Stimulated activated CD4-positive, alpha-beta T cell treated with anti-CD3 and anti-CD28 coated beads, Interleukin-1b, Interleukin-23, amount 100 ng/mL, for 48 hours (primary cell): ENCODE data around the gene AGPAT2.
"Not testable (repeated sequence)": the region's sequence is repeated elsewhere in the genome, so short reads cannot be mapped to it uniquely, and the experiment has no call there.

Source experiments
- DNase-seq: peaks from one replicate; pipeline ENCODE4 v3.0.0-alpha.2; 2020

Gene AGPAT2

GRCh38 chr9:136720251-136720897 is 33.1 kb upstream of the AGPAT2 start:
- no peak for DNase-seq

GRCh38 chr9:136719195-136719880 is 32.1 kb upstream of the AGPAT2 start:
- DNase-seq, result no peak

GRCh38 chr9:136718345-136719194 is 31.3 kb upstream of the AGPAT2 start:
- no peak for DNase-seq

- DNase-seq, result no peak
Observed at GRCh38 chr9:136717399-136717798, 30.1 kb upstream of the AGPAT2 start.

- no peak for DNase-seq
Observed at GRCh38 chr9:136714893-136715274, 27.6 kb upstream of the AGPAT2 start.

GRCh38 chr9:136714096-136714892 is 27.0 kb upstream of the AGPAT2 start:
- DNase-seq, result no peak

- DNase-seq, result no peak
Observed at GRCh38 chr9:136713550-136713949, 26.3 kb upstream of the AGPAT2 start.

GRCh38 chr9:136712690-136713544 is 25.7 kb upstream of the AGPAT2 start:
- DNase-seq, result no peak

GRCh38 chr9:136711751-136712689 is 24.8 kb upstream of the AGPAT2 start, which contains the start of gene DIPK1B:
Gene DIPK1B, plus strand, starts transcription at chr9:136712572. Its CDS starts 94 bp downstream, at chr9:136712666.
- DNase-seq, result no peak

- DNase-seq, result not testable (repeated sequence)
Observed at GRCh38 chr9:136711219-136711648, 24.0 kb upstream of the AGPAT2 start.

GRCh38 chr9:136710543-136710942 is 23.3 kb upstream of the AGPAT2 start:
- DNase-seq, result no peak

- DNase-seq, result no peak
Observed at GRCh38 chr9:136709454-136710109, 22.3 kb upstream of the AGPAT2 start.

GRCh38 chr9:136707849-136708517 is 20.7 kb upstream of the AGPAT2 start:
- DNase-seq, result no peak

- no peak for DNase-seq
Observed at GRCh38 chr9:136707011-136707410, 19.8 kb upstream of the AGPAT2 start.

GRCh38 chr9:136705564-136705963 is 18.3 kb upstream of the AGPAT2 start:
- no peak for DNase-seq

- DNase-seq, result not testable (repeated sequence)
Observed at GRCh38 chr9:136704741-136705140, 17.5 kb upstream of the AGPAT2 start.

GRCh38 chr9:136703276-136703860 is 16.1 kb upstream of the AGPAT2 start:
- no peak for DNase-seq

GRCh38 chr9:136701668-136702053 is 14.4 kb upstream of the AGPAT2 start:
- DNase-seq, result no peak
